Loucy (cell line): ENCODE results near the gene MRPL9.

Source experiments
- H2AFZ ChIP-seq: fragments of 200-600 bp; sonication (generic); 2 replicates; pipeline ENCODE4 v1.6.0; 2016; ENCODE audit warnings: antibody characterized with exemption, mild to moderate bottlenecking, low read length, moderate library complexity
- H3F3A ChIP-seq: fragments of 200-600 bp; 2 replicates; pipeline ENCODE4 v1.6.0; 2016; ENCODE audit warnings: antibody characterized with exemption, low read depth, mild to moderate bottlenecking
- H3K27me3 ChIP-seq: fragments of 200-600 bp; sonication (generic); 2 replicates; pipeline ENCODE4 v1.6.1; 2014; ENCODE audit warnings: low read length, mild to moderate bottlenecking; ENCODE audit not compliant: insufficient read depth, poor library complexity, severe bottlenecking
- H3K36me3 ChIP-seq: fragments of 200-600 bp; sonication (generic); 2 replicates; pipeline ENCODE4 v1.6.1; 2016; ENCODE audit warnings: low read length; ENCODE audit not compliant: insufficient read depth
- H3K4me1 ChIP-seq: fragments of 200-600 bp; sonication (generic); 2 replicates; pipeline ENCODE4 v1.5.1; 2014; ENCODE audit warnings: low read length, mild to moderate bottlenecking; ENCODE audit not compliant: insufficient read depth, poor library complexity, severe bottlenecking
- H3K4me2 ChIP-seq: fragments of 200-600 bp; sonication (generic); 2 replicates; pipeline ENCODE4 v1.6.0; 2014; ENCODE audit warnings: antibody characterized with exemption, low read length, low read depth, mild to moderate bottlenecking; ENCODE audit not compliant: poor library complexity, severe bottlenecking
- H3K4me3 ChIP-seq: fragments of 200-600 bp; sonication (generic); 2 replicates; pipeline ENCODE4 v1.5.1; 2014; ENCODE audit warnings: low read length, mild to moderate bottlenecking, mixed read lengths; ENCODE audit not compliant: poor library complexity, severe bottlenecking
- H3K79me2 ChIP-seq: fragments of 200-600 bp; sonication (generic); 2 replicates; pipeline ENCODE4 v1.6.1; 2014; ENCODE audit warnings: low read length; ENCODE audit not compliant: insufficient read depth
- H3K9ac ChIP-seq: fragments of 200-600 bp; sonication (generic); 2 replicates; pipeline ENCODE4 v1.6.0; 2014; ENCODE audit warnings: mild to moderate bottlenecking, low read depth, low read length, moderate library complexity; ENCODE audit not compliant: poor library complexity, severe bottlenecking
- H3K9me2 ChIP-seq: fragments of 200-600 bp; sonication (generic); replicated peaks from 2 replicates; pipeline ENCODE4 v1.6.1; 2016; ENCODE audit warnings: low read depth, low read length, mixed read lengths
- H3K9me3 ChIP-seq: fragments of 200-600 bp; sonication (generic); 2 replicates; pipeline ENCODE4 v1.6.1; 2014; ENCODE audit warnings: mild to moderate bottlenecking, antibody characterized with exemption, low read length, low read depth; ENCODE audit not compliant: insufficient read depth
- H4K20me1 ChIP-seq: fragments of 200-600 bp; sonication (generic); 2 replicates; pipeline ENCODE4 v1.6.0; 2014; ENCODE audit warnings: antibody characterized with exemption, low read length, mild to moderate bottlenecking; ENCODE audit not compliant: insufficient read depth, poor library complexity, severe bottlenecking
- CTCF ChIP-seq: fragments of 200-600 bp; sonication (generic); conservative IDR thresholded peaks from 2 replicates; pipeline ENCODE4 v1.5.1; 2014; ENCODE audit warnings: mild to moderate bottlenecking, antibody characterized with exemption, low read length
- EZH2phosphoT487 ChIP-seq: fragments of 200-600 bp; IDR thresholded peaks from 2 replicates; pipeline ENCODE4 v1.6.1; 2018; ENCODE audit warnings: antibody characterized with exemption, mild to moderate bottlenecking, moderate library complexity, borderline replicate concordance

MRPL9 gene

GRCh38 chr1:151715726-151716404 is 47.4 kb downstream of the MRPL9 start:
- Histone ChIP-seq H3K27me3 (no peaks in the 10 kb centered on the region), H3K9me3 (no peaks in the 10 kb centered on the region), H3K4me2 (no peak overlapping the region), H3K4me1 (peaks cover 5% of the 10 kb centered on the region), H3K9me2 (no peaks in the 10 kb centered on the region), H2AFZ (no peak overlapping the region), H4K20me1 (no peaks in the 10 kb centered on the region), H3K9ac (no peak overlapping the region), H3K79me2 (no peaks in the 10 kb centered on the region), H3F3A (no peaks in the 10 kb centered on the region), H3K4me3 (no peak overlapping the region), H3K36me3 (no peaks in the 10 kb centered on the region)
- TF ChIP-seq EZH2phosphoT487 (no peak), CTCF (peak; percentile 49)

GRCh38 chr1:151714820-151715725 is 48.2 kb downstream of the MRPL9 start:
- no peak overlapping the region for H2AFZ ChIP-seq
- TF ChIP-seq EZH2phosphoT487 (no peak), CTCF (no peak)

GRCh38 chr1:151713874-151714273 is 49.4 kb downstream of the MRPL9 start:
- no peaks in the 10 kb centered on the region for H3K27me3 ChIP-seq
- H3F3A ChIP-seq, result no peaks in the 10 kb centered on the region
- TF ChIP-seq CTCF (no peak), EZH2phosphoT487 (no peak)
- no peaks in the 10 kb centered on the region for H3K9me2 ChIP-seq
- H3K4me1 ChIP-seq, result no peaks in the 10 kb centered on the region
- no peak overlapping the region for H3K4me3 ChIP-seq
- H2AFZ ChIP-seq, result no peak overlapping the region
- no peaks in the 10 kb centered on the region for H3K36me3 ChIP-seq
- H4K20me1 ChIP-seq, result no peaks in the 10 kb centered on the region
- H3K9me3 ChIP-seq, result no peaks in the 10 kb centered on the region
- no peak overlapping the region for H3K4me2 ChIP-seq
- H3K9ac ChIP-seq, result no peak overlapping the region
- no peaks in the 10 kb centered on the region for H3K79me2 ChIP-seq

More at GRCh38 chr1:151714820-151715725, 48.2 kb downstream of the MRPL9 start:
- Histone ChIP-seq H3K36me3 (no peaks in the 10 kb centered on the region), H3K9me2 (no peaks in the 10 kb centered on the region), H3K9me3 (no peaks in the 10 kb centered on the region), H3F3A (no peaks in the 10 kb centered on the region), H4K20me1 (no peaks in the 10 kb centered on the region), H3K79me2 (no peaks in the 10 kb centered on the region), H3K4me1 (no peaks in the 10 kb centered on the region), H3K4me2 (no peak overlapping the region), H3K4me3 (no peak overlapping the region), H3K9ac (no peak overlapping the region), H3K27me3 (no peaks in the 10 kb centered on the region)
